HG02938 (cell line): ENCODE results near the gene TXNDC17.
"Not testable (repeated sequence)": the region's sequence is repeated elsewhere in the genome, so short reads cannot be mapped to it uniquely, and the experiment has no call there.

Source experiments
- ATAC-seq: cut with Tn5 transposase; IDR thresholded peaks from one replicate; pipeline ENCODE4 v1.9.1; 2021; ENCODE audit warnings: mild to moderate bottlenecking, moderate library complexity; ENCODE audit not compliant: unreplicated experiment

TXNDC17 gene

DNA sequence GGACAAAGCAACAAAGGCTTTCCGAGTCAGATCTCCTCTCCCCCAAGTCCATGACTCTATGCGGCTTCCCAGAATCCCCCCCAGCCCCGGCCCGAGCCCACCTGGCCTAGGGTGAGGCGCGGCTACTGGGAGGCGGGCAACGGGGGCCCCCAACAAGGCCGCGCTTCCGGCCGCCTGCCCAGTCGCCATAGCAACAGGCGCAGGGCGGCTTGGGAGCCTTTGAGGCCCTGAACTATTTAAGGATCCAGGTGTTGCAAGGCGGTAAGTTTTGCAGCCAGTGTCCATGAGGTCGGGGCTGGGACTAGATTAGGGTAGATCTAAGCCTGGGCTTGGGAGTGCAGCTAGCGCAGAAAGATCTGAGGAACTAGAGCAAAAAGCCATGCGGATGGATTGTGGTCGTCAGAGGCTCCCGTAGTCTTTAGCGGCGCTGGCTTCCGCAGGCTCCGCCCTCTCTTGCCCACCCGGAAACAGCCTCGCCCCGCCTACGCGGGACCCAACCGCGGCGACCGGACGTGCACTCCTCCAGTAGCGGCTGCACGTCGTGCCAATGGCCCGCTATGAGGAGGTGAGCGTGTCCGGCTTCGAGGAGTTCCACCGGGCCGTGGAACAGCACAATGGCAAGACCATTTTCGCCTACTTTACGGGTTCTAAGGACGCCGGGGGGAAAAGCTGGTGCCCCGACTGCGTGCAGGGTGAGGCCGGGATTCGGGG is at the start of gene TXNDC17, which contains the start of gene KIAA0753:
TXNDC17 (plus strand) TSS at position 525 of the 711 bp plus-strand sequence; CDS start at position 548, 23 bp downstream.
KIAA0753 (minus strand) TSS at position 176 of the 711 bp plus-strand sequence. CDS start 5,608 bp downstream, outside the sequence.
- peak; percentile 78 for ATAC-seq

DNA sequence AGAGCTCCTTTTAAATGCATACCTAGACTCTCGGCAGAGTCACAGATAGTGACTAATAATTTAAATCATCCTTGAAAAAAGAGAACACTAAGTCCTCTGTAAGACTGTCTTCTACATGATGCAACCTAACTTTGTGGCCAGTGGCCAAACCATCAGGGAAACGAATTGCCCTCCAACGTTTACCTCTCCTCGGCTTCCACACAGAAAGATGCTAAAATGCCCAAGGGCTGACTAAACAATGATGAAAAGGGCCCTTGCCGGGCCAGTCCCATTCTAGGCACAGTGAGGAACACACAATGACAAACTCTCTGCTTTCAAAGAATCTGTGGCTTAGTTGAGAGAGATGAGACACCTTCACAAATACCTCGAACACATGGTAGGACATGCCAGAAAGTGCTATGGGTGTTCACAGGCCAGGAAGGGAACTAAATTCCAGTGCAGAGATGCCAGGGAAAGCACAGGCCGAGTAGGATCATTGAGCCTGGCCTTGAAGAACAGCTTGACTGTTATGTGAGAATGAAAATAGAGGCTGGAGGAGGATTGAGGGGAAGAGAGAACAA is 49.2 kb upstream of the TXNDC17 start:
- ATAC-seq: no peak

DNA sequence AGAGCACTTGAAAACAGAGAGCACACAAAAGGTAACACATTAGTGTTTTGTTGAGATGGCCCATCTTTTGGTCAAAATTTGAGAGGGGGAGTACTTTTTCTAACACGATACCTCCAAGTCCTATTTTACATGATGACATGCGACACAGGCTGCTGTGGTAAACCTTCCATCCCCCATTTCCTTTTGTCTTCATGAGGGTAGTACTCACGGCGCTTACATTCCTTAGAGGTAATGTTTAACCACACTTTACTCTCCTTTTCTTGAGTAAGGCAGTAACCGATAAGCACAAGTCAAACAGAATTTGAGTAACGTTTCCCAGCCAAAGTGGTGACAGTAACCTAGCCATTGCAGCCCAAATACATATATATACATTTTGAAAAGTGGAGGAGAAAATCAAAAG is 48.7 kb upstream of the TXNDC17 start:
- no peak for ATAC-seq

DNA sequence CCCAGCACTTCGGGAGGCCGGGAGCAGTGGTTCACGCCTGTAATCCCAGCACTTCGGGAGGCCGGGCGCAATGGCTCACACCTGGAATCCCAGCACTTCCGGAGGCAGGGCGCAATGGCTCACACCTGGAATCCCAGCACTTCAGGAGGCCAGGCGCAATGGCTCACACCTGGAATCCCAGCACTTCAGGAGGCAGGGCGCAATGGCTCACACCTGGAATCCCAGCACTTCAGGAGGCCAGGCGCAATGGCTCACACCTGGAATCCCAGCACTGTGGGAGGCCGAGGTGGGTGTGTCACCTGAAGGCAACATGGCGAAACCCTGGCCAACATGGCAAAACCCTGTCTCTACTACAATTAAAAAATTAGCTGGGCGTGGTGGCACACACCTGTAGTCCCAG is 47.5 kb upstream of the TXNDC17 start:
- ATAC-seq: not testable (repeated sequence)

DNA sequence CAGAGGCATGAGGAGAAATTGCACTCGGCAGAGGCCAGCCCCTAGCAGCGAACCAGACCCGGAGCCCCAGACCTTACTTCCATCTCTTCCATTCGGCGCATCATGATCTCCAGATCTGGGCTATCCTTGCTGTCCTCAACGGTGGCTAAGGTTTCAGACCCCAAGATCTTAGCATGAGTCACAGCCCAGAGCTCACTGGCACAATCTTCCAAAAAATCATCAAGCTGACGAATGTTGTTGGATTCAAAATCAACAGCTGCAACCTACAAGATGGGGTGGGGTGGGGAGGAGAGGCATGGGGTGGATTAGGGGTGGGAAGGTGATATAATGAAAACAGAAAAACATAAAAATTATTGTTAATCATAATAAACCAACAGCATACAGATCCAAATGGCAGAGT is 44.8 kb upstream of the TXNDC17 start:
- no peak for ATAC-seq

DNA sequence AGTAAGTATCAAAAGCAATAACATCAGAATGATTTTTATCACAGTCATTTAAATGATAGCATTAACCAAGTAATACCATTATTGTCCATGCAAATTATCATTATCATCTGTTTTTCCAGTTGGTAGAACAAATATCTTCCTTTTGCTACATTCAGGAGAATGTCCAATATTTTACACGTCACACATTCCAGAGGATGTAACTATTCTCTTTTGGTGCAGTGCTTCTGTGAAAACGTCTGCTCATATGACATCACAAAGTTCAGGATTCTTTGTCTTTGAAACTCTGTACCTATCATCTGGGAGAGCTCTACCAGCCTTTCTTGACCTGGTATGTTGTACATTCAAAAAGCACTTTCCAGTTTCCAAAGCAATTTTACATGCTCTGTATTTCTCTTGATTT is 44.3 kb upstream of the TXNDC17 start:
- no peak for ATAC-seq

DNA sequence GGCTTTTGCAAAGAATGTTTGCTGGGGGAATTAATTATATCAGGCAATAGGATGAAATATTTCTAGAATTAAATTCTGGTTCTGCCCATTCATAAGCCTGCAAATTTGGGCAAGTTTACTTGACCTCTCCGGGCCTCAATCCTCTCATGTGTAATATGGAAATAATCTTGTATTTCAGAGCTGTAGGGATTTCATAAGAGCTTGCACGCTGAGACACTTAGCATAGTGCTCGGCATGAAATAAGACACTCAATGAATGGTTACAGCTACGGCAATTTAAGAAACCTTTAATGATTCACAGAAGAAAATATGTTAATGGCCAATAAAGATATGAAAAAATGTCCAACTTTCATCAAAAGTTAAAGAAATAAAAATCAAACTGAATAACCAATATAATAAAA is 43.9 kb upstream of the TXNDC17 start:
- ATAC-seq: no peak

DNA sequence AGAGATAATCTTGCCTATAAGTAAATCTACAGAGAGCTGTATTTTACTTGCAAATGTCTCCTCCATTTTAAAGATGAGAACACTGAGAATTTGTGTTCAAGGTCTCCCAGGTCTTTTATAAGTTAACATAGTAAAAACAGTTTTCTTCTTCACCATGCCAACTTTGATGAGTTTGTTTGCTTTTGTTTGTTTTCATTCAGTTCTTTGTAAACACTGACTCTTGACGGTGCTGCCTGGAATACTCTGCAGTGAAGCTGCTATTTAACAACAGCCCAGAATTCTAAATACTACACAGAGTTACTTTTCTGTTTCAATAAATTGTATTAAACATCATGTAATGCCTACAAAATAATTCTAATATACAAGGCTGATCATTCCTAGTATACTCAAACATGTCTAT is 43.1 kb upstream of the TXNDC17 start:
- no peak for ATAC-seq

DNA sequence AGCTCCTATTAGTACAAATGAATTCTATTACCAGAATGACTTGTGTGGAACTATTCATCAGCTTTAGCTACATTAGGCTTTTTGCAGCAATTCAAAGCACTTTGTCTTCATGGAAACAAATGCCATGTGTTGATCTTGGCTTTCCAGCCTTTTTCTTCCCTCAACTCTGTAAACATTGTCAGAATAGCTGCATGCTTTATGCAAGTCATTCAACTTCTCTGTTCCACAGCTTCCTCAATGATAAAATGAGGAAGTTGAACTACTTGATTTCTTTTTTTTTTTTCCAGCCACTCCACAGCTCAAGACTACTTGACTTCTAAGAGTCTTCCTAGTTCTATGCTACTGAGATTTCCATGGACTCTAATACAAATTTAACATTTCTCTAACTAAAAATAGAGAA is 41.5 kb upstream of the TXNDC17 start:
- no peak for ATAC-seq

DNA sequence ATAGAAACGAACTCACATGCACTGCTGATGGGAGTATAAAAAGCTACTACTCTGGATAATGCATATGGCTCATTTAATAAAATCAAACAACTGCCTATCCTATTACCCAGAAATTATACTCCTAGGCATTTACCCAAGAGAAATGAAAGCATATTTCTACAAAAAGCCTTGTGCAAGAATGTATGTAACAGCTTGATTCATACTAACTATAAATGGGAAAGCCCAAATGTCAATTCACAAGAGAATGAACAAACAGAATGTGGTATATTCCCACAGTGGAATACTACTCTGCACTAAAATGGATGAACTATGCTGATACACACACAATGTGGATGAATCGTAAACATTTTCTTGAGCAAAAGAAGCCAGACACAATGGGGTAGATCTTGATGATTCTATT is 38.7 kb upstream of the TXNDC17 start:
- no peak for ATAC-seq

DNA sequence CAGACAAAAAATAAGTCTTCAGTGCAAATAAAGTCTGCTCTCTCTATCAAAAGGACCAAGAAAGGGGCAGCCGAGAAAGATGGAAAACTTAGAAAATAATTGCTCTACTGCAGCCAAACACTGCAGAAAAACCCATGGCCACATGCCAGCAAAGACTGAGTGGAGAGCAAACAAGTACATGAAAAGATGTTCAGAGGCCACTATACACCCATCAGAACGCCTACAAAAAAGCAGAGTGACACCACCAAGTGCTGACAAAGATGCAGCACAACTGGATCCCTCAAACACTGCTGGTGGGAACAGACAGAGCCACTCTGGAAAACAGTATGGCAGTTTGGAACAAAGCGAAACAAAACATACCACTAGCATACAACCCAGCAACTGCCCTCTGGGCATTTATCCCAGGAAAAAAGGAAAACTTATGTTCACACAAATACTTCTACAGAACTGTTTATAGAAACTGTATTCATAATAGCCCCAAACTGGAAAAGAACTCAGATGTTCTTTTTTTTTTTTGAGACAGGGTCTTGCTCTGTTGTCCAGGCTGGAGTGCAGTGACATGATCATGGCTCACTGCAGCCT is 37.0 kb upstream of the TXNDC17 start:
- ATAC-seq: no peak

DNA sequence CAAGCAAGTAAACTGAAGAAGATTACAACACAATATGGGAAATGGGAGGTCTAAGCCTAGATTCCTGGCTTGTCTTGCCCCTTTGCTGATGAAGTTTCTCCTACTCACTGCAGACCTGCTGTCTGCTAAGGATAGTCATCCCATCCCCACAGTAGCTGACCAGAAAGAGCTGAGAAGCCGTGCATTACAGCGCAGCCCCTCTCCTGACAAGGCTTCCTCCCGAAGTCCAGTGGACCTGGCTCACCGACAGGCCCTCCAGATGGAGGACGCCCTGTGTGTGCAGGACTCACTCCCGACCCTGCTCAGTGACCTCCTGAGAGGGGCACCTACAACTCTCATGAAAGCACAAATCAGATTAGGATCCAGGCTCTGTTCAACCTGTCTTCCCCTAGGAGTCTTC is 35.7 kb upstream of the TXNDC17 start:
- ATAC-seq: no peak

DNA sequence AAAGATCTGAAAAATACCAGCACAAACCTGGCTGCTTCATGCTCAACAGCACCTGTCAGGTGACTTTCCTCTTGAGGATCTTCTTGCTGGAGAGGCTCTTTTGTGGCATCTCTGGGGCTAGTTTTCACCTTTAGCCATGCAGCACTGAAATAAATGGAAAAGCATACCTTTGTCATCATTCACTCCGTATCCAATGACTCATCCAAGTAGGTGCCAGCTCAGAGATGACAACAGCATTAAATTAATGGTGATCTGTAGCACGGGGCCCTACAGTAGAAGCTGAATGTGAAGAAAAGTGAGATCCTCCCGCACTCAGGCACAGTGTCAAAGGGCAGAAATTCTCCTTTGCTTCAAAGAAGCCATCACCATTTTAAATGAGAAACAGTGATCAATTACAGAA is 32.5 kb upstream of the TXNDC17 start:
- ATAC-seq: no peak

DNA sequence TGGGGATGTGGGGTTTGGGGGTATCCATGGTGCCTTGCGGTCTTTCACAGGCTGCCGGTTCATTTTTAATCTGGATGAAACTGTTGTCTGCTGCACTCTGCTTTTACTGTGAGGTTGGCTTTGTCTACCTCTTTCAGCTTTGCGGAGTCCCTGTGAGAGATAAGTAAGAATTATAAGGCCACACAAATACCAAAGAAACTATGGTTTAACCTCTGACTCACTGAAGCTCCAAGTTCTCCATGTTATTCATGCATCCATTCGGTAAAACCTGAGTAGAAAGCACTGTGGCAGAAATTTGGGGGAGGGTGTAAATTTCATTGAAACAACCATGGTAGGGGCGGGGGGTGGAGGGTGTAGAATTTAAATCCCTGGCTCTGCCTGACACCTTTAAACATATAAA is 30.8 kb upstream of the TXNDC17 start:
- ATAC-seq: no peak

DNA sequence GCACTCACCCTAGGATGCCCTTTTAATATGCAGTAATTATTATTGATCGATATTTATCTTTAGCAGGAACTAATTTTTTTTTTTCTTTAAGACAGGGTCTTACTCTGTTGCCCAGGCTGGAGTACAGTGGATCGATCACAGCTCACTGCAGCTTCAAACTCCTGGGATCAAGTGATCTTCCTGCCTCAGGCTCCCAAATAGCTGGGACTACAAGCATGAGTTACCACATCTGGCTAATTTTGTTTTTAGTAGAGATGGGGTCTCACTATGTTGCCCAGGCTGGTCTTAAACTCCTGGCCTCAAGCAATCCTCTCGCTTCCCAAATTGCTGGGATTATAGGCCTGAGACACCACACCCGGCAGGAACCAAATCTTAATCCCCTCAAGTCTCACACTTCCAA is 29.6 kb upstream of the TXNDC17 start:
- no peak for ATAC-seq

DNA sequence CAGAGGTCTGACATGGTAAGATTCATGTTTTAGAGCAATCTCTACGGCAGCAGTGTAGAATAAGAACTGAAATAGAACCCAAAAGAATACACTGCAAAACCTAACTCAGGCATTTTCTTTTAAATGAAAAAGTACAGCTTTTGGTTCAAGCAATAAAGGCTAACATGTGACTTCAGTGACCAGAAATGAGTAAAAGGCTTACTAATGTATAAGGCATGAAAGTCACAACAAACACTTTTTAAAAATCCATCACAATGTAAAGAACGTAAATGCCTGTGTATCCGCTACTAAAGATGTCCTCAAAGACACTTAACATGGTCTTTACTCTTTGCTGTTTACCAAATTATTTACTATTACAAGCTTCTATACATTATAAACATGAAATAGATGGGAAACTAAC is 16.9 kb upstream of the TXNDC17 start:
- ATAC-seq: no peak

DNA sequence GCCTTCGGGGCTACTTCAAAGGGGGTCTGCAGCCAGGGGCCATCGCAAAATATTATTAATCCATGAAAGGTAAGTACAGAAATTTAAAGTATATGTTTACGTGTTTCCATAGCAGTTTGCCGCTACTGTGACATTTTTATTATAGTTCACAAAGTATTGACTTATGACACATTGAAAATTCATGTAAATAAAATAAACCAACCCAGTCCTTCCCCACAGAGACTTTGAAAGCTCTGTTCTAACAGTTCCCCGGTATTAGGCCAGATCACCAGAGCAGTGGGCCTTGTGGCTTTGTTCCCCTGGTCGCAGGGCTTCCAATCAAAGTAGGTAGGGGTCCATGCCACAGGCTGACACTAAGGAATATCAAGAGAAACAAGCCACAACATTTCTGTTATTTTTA is 14.2 kb upstream of the TXNDC17 start:
- no peak for ATAC-seq

DNA sequence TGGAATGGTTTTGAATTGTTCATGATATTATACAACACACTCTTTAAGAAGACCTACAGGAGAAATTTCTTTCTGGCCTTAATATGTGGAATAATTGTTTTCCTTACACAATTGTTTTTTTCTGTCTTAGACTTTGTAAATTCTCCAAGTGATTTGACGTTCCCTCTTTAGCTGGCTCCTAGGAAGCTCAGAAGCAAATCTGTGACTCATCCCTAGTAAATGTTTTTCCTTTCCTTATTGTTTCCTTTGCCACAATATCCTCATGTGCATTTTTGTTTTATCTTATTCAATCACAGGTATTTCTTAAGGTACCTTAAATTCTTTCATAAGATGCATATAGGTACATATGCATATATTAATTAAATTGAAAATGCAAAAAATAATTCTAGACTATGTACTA is 13.8 kb upstream of the TXNDC17 start:
- no peak for ATAC-seq

DNA sequence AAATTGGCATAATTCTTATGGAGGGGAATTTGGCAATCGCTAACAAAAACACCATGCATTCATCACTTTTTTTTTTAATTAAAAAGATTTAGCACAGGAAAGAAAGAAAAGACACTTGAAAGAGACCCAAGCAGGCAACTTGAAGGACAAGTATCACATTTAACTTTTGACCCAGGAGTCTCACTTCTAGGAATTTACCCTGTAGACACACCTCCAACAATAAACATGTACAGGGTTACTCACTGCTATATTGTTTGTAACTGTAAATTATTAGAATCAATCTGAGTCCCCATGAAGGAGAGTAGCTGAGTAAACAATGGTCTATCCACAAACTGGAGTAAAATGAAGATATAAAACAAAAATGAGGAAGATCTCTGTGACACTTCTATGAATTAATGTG is 10.5 kb upstream of the TXNDC17 start:
- ATAC-seq: no peak

DNA sequence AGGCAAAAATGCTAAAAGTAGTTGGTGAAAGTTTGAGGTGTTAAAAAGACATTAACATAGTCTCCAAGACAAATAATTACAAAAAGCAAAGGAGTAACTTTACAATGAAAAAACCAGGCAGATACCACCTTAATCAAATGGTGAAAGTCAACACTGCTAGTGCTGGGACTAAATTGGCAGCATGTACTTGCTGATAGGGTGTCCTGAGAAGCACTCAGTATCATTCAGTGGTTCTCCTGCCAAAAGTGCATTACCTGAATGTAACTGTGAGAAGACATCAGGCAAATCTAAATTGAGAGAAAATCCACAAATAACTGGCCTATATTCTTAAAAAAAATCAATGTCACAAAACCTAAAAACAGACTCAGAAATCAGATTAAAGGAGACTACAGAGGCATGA is 8.3 kb upstream of the TXNDC17 start:
- no peak for ATAC-seq

DNA sequence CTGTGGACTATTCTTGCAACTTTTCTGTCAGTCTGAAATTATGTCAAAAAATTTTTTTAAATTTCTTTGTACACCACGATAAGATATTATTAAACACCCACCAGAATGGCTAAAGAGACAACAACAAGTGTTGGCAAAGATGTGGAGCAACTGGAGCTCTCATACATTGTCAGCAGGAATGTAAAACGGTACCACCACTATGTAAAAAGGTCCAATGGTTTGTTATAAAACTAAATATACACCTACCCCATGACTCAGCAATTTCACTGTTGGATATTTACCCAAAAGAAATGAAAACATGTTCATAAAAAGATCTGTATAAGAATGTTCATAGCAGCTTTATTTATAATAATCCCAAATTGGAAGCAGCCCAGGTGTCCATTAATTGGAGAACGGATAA is 7.6 kb upstream of the TXNDC17 start:
- no peak for ATAC-seq

DNA sequence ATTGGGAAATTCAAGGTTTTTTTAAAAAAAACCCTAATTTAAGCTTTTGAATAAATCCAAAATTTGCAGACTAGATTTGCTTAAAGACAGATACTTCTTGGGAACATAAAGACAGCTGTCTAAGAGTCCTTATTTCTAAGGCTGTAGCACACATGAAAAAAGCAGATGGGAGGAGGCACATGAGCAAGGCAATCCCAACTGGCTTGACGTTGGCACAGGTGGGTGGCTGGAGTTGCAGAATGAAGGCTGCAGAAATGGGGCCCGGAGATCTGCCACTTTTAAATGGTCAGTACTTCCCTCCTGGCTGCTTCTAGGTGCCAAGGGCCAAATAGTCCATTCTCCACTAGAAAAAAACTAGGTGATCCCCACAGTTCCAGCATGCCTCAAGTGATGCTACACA is 4.8 kb upstream of the TXNDC17 start:
- no peak for ATAC-seq
